Transverse colon (tissue), 3 donors: ENCODE results near the gene MAOA.

Experiments
- CTCF ChIP-seq, 5 experiments: fragments of 200-600 bp in 3 of 5; fragments of 450-650 bp in 2 of 5; sonication (generic) in 3 of 5; IDR thresholded peaks; 1 replicate in 2 of 5; 2 replicates in 3 of 5; pipeline ENCODE4 v1.5.1; 2016 to 2017; ENCODE audit warnings: antibody characterized with exemption in 5 of 5, inconsistent platforms in 3 of 5, mild to moderate bottlenecking in 2 of 5, moderate library complexity in 1 of 5
- EP300 ChIP-seq: sonication (generic); formaldehyde crosslinking; IDR thresholded peaks from one replicate; pipeline ENCODE4 v1.6.1; 2017; ENCODE audit warnings: antibody characterized with exemption, low read depth
- POLR2A ChIP-seq: fragments of 450-650 bp; IDR thresholded peaks from one replicate; pipeline ENCODE4 v1.6.1; 2016; ENCODE audit warnings: antibody characterized with exemption, mild to moderate bottlenecking, moderate library complexity

- TF ChIP-seq POLR2A = no peak
- no peak for TF ChIP-seq CTCF (IDR thresholded peaks at IDR 0.05)
- no peak for TF ChIP-seq EP300
These were observed 50.8 kb downstream of the MAOA start for GRCh38 chrX:43706786-43707370.
